ENCODE results near the gene RSL24D1. TPM values are rescaled to one million over a fixed set of nuclear protein-coding genes. Genes with fewer than 3 reads are reported as not detected.
"Not testable (repeated sequence)": the region's sequence is repeated elsewhere in the genome, so short reads cannot be mapped to it uniquely, and the experiment has no call there.

Gene RSL24D1
- total and polyA plus RNA-seq, 2 experiments from 2014 or later: 43.1 to 96.7 TPM

- TF ChIP-seq EZH2 (IDR thresholded peaks at IDR 0.05; ENCODE audit: borderline replicate concordance) (no peak), CTCF (IDR thresholded peaks at IDR 0.05; ENCODE audit: poor library complexity) (peak; percentile 71)
- no peaks in the 10 kb centered on the region for H3K27me3 ChIP-seq
- DNase-seq (ENCODE audit: low spot score): peak; percentile 79
- no peaks in the 10 kb centered on the region for H4K20me1 ChIP-seq (ENCODE audit: insufficient read depth, poor library complexity, severe bottlenecking)
- no peak overlapping the region for H2AFZ ChIP-seq
- no peaks in the 10 kb centered on the region for H3K36me3 ChIP-seq (replicated peaks; ENCODE audit: insufficient read depth, low read depth)
- H3K4me1 ChIP-seq (ENCODE audit: insufficient read depth): no peaks in the 10 kb centered on the region
- no peaks in the 10 kb centered on the region for H3K79me2 ChIP-seq
- no peak overlapping the region for H3K27ac ChIP-seq
- H3K4me2 ChIP-seq: no peak overlapping the region
- H3K9me3 ChIP-seq (ENCODE audit: low read depth): no peaks in the 10 kb centered on the region
- 71% methylated on average over 11 of the region's 11 CpGs for WGBS (ENCODE audit: low lambda C conversion rate, missing lambda C conversion rate)
- H3K9me2 ChIP-seq (replicated peaks; ENCODE audit: insufficient read depth): no peaks in the 10 kb centered on the region
- no peak overlapping the region for H3K4me3 ChIP-seq
These were observed 28.3 kb downstream of the RSL24D1 start for GRCh38 chr15:55168350-55168974.

- no peak for TF ChIP-seq CTCF (IDR thresholded peaks at IDR 0.05; ENCODE audit: poor library complexity)
- no peak for TF ChIP-seq EZH2phosphoT487 (IDR thresholded peaks at IDR 0.05; ENCODE audit: low read depth, severe bottlenecking, unreplicated experiment)
- TF ChIP-seq EZH2 (IDR thresholded peaks at IDR 0.05; ENCODE audit: borderline replicate concordance): no peak
- H3K4me3 ChIP-seq: no peak overlapping the region
- no peaks in the 10 kb centered on the region for H3K79me2 ChIP-seq
- H4K20me1 ChIP-seq (ENCODE audit: insufficient read depth, poor library complexity, severe bottlenecking): no peaks in the 10 kb centered on the region
- H2AFZ ChIP-seq: no peak overlapping the region
- H3K4me2 ChIP-seq: no peak overlapping the region
- no peaks in the 10 kb centered on the region for H3K9me2 ChIP-seq (replicated peaks; ENCODE audit: insufficient read depth)
- no peaks in the 10 kb centered on the region for H3K4me1 ChIP-seq (ENCODE audit: insufficient read depth)
- no peak for DNase-seq (ENCODE audit: low spot score)
- H3K36me3 ChIP-seq (replicated peaks; ENCODE audit: insufficient read depth, low read depth): no peaks in the 10 kb centered on the region
- H3K27me3 ChIP-seq: no peaks in the 10 kb centered on the region
- H3K9me3 ChIP-seq (ENCODE audit: low read depth): no peaks in the 10 kb centered on the region
- WGBS (ENCODE audit: low lambda C conversion rate, missing lambda C conversion rate): 75% methylated on average over 4 of the region's 4 CpGs
- no peak overlapping the region for H3K27ac ChIP-seq
These were observed 32.5 kb downstream of the RSL24D1 start for GRCh38 chr15:55164284-55164683.

- WGBS (ENCODE audit: low lambda C conversion rate, missing lambda C conversion rate): 59% methylated on average over 3 of the region's 3 CpGs
- H3K4me3 ChIP-seq: no peak overlapping the region
- DNase-seq (ENCODE audit: low spot score): no peak
- no peak overlapping the region for H3K4me2 ChIP-seq
- no peak overlapping the region for H3K27ac ChIP-seq
- H3K27me3 ChIP-seq: no peaks in the 10 kb centered on the region
- no peaks in the 10 kb centered on the region for H3K9me2 ChIP-seq (replicated peaks; ENCODE audit: insufficient read depth)
- TF ChIP-seq EZH2phosphoT487 (IDR thresholded peaks at IDR 0.05; ENCODE audit: low read depth, severe bottlenecking, unreplicated experiment) (no peak), EZH2 (IDR thresholded peaks at IDR 0.05; ENCODE audit: borderline replicate concordance) (no peak), CTCF (IDR thresholded peaks at IDR 0.05; ENCODE audit: poor library complexity) (no peak)
- no peaks in the 10 kb centered on the region for H3K4me1 ChIP-seq (ENCODE audit: insufficient read depth)
- H3K9me3 ChIP-seq (ENCODE audit: low read depth): no peaks in the 10 kb centered on the region
- no peaks in the 10 kb centered on the region for H3K79me2 ChIP-seq
- H3K36me3 ChIP-seq (replicated peaks; ENCODE audit: insufficient read depth, low read depth): no peaks in the 10 kb centered on the region
- H2AFZ ChIP-seq: no peak overlapping the region
- no peaks in the 10 kb centered on the region for H4K20me1 ChIP-seq (ENCODE audit: insufficient read depth, poor library complexity, severe bottlenecking)
These were observed 45.1 kb downstream of the RSL24D1 start for GRCh38 chr15:55151631-55152030.

GRCh38 chr15:55143132-55143531, 53.6 kb downstream of the RSL24D1 start:
- H3K4me2 ChIP-seq; H3K4me3 ChIP-seq; H2AFZ ChIP-seq; H3K79me2 ChIP-seq; H3K4me1 ChIP-seq (ENCODE audit: insufficient read depth); H3K27ac ChIP-seq; H3K36me3 ChIP-seq (replicated peaks; ENCODE audit: insufficient read depth, low read depth); H3K9me3 ChIP-seq (ENCODE audit: low read depth); H4K20me1 ChIP-seq (ENCODE audit: insufficient read depth, poor library complexity, severe bottlenecking); H3K27me3 ChIP-seq; H3K9me2 ChIP-seq (replicated peaks; ENCODE audit: insufficient read depth); DNase-seq (ENCODE audit: low spot score): not testable (repeated sequence)
- WGBS (ENCODE audit: low lambda C conversion rate, missing lambda C conversion rate): 85% methylated on average over 8 of the region's 8 CpGs
